HG02610 (cell line): Measurements from ENCODE around the gene DUSP3.
A peak's percentile ranks its signal among the peaks of the same experiment; 100 is the strongest.

Experiments
- ATAC-seq: cut with Tn5 transposase; IDR thresholded peaks from one replicate; pipeline ENCODE4 v1.9.1; 2021; ENCODE audit warnings: mild to moderate bottlenecking, moderate library complexity; ENCODE audit not compliant: unreplicated experiment

The DUSP3 gene

DNA sequence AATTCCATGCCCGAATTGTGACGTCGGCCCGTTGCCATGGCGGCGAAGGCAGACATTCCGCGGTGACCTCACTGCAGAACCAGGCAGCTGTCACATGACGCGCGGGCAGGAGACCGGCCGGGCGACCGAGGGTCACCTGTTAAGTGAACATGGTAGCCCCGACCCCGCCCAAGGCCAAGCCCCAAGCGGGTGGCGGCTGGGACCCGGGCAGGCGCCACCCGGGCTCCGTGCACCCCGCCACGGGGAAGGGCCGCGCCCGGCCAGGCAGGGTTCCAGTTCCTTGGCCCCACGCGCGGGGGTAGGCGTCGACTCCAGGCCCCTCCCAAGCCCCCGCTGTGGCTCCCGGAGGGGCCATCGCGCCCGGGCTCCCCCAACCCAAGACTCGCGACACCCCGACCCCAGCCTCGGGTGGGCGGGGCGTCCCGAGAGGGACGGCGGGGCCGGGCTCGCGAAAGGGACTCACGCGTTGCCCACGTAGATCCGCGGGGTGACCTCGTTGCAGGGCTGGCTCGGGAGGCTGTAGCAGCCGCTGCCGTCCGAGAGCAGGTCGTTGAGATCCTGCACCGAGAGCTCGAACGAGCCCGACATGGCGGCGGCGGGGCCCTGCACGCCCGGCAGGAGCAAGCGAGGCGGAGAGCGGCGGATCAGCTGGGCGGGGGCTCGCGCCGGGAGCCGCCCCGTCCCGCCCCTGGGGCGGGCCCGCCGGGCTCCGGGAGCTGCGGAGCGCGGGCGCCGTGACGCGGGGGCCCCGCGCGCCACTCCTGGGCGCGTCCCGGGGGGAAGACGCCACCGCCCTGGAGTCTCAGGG, at the start of gene DUSP3:
Gene DUSP3 (minus strand): TSS at position 641 of the 808 bp plus-strand sequence. CDS start 53 bp downstream, at position 588.
- ATAC-seq = peak; percentile 78

GRCh38 chr17:43827596-43827995, 48.8 kb upstream of the DUSP3 start:
- ATAC-seq = no peak

- ATAC-seq = no peak
Observed at GRCh38 chr17:43826206-43826605, 47.4 kb upstream of the DUSP3 start.

GRCh38 chr17:43825567-43825966, 46.8 kb upstream of the DUSP3 start:
- ATAC-seq = no peak

DNA sequence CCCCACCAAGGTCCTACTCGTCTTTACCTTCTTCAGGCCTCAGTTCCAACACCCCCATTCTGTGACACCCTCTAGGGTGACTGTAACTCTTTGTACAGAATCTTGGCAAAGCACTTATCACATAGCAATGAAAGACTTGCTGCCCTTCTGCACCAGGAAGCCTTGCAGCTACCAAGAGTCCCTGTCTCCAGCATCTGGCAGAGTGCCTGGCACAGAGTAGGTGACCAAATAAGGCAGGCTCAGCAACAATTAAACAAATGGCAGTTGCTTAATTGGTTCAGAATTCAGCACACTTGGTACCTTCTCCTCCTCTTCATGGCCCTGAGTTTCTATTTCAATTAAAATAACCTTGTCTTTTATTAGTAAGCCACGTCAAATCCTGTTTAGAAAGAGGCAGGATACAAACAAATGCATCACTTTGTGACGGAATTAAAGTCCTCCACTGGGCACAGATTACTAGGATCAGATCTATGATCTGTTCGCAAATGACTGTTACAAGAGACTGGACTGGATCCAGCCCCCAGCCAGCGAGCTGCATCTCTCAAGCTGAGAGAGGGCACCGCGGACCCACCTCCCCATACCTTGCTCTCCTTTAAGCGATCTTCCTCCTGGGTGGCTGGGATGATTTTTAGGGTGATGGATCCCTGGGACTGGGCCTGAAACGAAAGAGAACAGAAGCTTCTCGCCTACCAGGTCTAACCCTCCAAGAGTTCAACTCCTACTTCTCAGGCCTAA, 44.7 kb upstream of the DUSP3 start:
- ATAC-seq = no peak

- ATAC-seq = no peak
Observed at GRCh38 chr17:43822570-43823190, 43.9 kb upstream of the DUSP3 start.

DNA sequence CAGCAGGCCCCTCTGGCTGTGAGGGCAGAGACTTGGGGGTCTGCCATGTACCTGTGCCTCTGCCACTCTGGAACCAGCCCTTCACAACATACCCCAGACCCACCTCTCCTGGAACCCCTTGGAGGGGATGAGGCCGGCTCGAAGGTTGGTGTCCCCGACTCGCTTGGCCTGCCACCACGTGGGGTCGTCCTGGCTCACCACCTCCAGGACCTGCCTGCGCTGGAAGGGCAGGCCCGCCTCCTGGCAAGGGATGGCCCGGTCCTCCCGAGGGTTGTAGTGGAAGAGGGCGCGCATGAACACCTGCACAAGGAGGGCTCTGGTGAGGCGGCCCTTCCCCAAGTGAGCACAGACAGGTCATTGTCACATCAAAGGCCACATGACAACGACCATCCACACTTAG, 42.0 kb upstream of the DUSP3 start:
- no peak for ATAC-seq

DNA sequence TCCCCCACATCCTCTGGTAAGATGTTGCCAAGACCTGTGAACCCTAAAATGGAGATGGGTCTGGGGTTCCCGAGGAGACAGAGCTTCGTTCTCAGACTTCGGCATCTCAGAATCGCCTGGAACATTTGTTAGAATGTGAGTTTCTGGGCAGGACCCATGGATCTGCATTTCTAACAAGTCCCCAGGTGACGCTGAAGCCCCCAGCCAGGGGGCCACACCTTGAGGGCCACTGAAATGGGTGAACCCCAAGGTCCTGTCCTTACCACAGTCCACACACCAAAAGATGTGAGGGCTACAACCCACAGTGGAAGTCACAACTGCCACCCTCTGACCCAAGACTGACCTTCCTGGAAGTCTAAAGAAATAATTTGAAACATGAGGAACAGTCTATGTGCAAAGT, 40.2 kb upstream of the DUSP3 start:
- no peak for ATAC-seq

GRCh38 chr17:43817826-43818225, 39.0 kb upstream of the DUSP3 start:
- ATAC-seq = no peak

- no peak for ATAC-seq
Observed at GRCh38 chr17:43816336-43817320, 37.9 kb upstream of the DUSP3 start.

DNA sequence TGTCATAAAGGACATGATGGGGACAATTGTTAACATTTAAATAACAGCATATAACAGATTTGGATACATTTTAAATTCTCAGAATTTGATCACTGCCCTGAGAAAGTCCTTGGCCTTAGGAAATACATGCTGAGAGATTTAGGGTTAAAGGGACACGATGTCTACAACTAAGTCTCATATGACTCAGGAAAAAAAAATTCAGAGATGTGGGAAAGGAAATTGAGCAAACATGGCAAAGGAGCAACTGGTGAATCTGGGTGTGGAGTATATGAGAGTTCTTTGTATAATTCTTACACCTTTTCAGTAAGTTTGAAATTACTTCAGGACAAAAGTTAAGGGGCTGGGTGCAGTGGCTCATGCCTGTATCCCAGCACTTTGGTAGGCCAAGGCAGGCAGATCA, 35.9 kb upstream of the DUSP3 start:
- no peak for ATAC-seq

- no peak for ATAC-seq
Observed at GRCh38 chr17:43814026-43814425, 35.2 kb upstream of the DUSP3 start.

DNA sequence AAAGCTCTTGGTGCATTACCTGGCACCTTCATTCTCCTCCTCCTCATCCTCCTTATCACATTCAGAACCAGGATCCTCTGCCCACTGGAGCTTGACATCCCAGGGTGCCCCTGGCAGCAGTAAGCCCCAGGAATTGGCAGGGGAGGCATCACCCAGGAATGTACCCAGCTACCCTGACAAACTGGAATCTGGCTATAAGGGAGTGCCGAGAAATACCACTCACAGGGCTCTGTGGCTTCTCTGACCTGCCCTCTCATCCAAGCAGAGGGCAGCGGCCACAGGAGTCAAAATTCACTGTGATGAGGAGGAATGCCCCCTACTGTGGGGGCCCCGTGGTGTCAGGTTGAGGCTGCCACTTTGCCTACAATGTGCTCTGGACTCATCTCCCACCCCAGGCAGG, 34.6 kb upstream of the DUSP3 start:
- no peak for ATAC-seq

- no peak for ATAC-seq
Observed at GRCh38 chr17:43812396-43813265, 33.9 kb upstream of the DUSP3 start.

DNA sequence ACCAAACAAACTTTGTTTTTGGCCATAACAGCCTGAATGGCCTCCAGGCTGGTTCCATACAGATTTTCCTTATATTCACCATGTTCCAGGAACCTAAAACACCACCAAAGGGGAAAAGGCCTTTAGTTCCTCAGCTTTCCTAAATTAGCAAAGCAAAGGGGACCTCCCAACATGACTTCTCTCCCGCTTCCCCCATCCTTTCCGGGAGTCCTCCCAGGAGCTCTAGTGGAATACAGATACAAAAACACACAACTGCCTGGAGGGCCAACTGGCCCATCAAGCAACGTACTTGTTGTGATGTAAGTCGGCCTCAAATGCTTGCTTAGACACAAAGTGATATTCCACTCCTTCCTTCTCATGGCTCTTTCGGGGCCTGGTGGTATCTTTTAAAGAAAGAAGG, 32.0 kb upstream of the DUSP3 start:
- ATAC-seq = no peak

- no peak for ATAC-seq
Observed at GRCh38 chr17:43810226-43810715, 31.5 kb upstream of the DUSP3 start.

GRCh38 chr17:43809121-43809520, 30.3 kb upstream of the DUSP3 start:
- ATAC-seq = no peak

DNA sequence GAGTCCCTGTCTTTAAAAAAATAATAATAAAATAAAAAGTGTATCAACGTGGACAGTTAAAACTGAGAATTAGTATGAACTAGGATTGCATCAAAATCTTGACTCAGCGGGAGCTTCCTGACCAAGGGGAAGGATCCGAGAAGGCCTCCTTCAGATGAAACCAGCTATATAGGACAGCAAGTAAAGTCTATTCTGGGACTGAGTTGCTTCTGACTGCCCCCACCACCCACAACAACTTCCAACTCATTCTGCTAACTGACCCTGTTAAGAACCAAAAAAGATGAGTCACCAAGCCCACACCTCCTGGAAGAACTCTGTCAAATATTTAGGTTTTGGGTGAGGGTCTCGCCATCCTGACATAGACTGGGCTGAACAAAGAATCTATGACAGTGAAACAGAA, 29.3 kb upstream of the DUSP3 start:
- ATAC-seq = no peak

DNA sequence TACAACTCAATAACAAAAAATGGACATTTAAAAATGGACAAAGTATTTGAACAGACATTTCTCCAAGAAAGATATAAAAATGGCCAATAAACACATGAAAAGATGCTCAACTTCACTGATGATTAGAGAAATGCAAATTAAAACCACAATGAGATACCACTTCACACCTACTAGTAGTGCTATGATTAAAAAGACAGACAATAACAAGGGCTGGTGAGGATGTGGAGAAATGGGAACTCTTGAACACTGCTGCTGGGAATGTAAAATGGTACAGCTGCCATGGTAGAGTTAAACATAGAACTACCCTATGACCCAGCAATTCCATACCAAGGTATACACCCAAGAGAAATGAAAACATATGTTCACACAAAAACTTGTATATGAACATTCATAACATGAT, 26.3 kb upstream of the DUSP3 start:
- no peak for ATAC-seq

GRCh38 chr17:43803758-43804157, 25.0 kb upstream of the DUSP3 start:
- ATAC-seq = no peak
